ENCODE results near the gene KCNG4.

DNA sequence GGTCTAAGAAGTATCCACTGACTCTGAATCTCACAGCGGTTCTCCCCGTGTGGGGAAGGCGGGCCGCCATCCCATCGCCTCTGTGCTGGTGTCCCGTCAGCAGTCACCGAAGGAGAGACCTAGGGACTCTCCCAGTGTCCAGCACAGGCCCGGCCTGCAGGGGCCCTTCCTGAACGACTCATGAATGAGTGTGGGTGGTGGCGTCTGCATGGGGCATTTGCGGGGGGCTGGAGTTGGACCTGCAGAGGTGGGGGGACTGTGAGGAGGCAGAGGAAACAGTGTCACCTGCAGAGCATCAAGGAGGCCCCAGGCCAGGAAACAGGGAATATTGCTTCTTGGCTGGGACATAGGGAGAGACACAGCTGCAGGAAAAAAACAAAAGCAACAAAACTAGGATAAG lies 10.3 kb downstream of the KCNG4 start:
- TF ChIP-seq CTCF (IDR thresholded peaks at IDR 0.05; ENCODE audit: low read depth, low read length, missing input control) (no peak), GABPA (IDR thresholded peaks at IDR 0.05 in 1 of 2, conservative IDR thresholded peaks at IDR 0.05 in 1 of 2) (no peak), RXRA (IDR thresholded peaks at IDR 0.05) (no peak), RAD21 (IDR thresholded peaks at IDR 0.05) (no peak), YY1 (IDR thresholded peaks at IDR 0.05) (no peak)

All from liver (tissue), 3 donors.